ENCODE measurements around the gene SLC33A1. TPM values are rescaled to one million over a fixed set of nuclear protein-coding genes. Genes with fewer than 3 reads are reported as not detected.
"Not testable (repeated sequence)": the region's sequence is repeated elsewhere in the genome, so short reads cannot be mapped to it uniquely, and the experiment has no call there.

Gene SLC33A1
- polyA plus RNA-seq, 3 donors, result 9.7 to 19.1 (median 15.0) TPM

GRCh38 chr3:155843569-155843968, 10.7 kb downstream of the SLC33A1 start:
- H4K20me1 ChIP-seq (ENCODE audit: insufficient read depth, low read length), result peaks cover 36% of the 10 kb centered on the region
- peaks cover 0 to 12% of the 10 kb centered on the region in 2 donors for H3K36me3 ChIP-seq (replicated peaks in 1 of 2; ENCODE audit: control insufficient read depth in 1 of 2, insufficient read depth in 2 of 2, low read length in 2 of 2)
- H3K4me3 Mint-ChIP-seq, result no peak overlapping the region
- WGBS (ENCODE audit: insufficient coverage), result no CpG with 5 or more reads among the region's 1 CpG
- H3K27ac ChIP-seq (ENCODE audit: low read depth in 1 of 2, low read length in 2 of 2), result no peak overlapping the region
- TF ChIP-seq CTCF (IDR thresholded peaks at IDR 0.05), result no peak
- peaks cover 56% of the 10 kb centered on the region for H3K79me2 ChIP-seq (ENCODE audit: insufficient read depth, low read length)
- H3K36me3 Mint-ChIP-seq, result peaks cover 8 to 28% of the 10 kb centered on the region in 2 donors
- no peak overlapping the region for H3K4me2 ChIP-seq (replicated peaks; ENCODE audit: extremely low read depth, low read length, poor library complexity, severe bottlenecking)
- H3K4me1 ChIP-seq (ENCODE audit: control insufficient read depth in 1 of 2, insufficient read depth in 2 of 2, low read length in 2 of 2), result peaks cover 0 to 4% of the 10 kb centered on the region in 2 donors
- intact Hi-C loops (cut with micrococcal nuclease), result no loop called here
- peaks cover 24% of the 10 kb centered on the region for H3K4me1 Mint-ChIP-seq
- H3K9me3 Mint-ChIP-seq, result no peaks in the 10 kb centered on the region
- H3K9ac ChIP-seq (ENCODE audit: insufficient read depth, low read length, poor library complexity, severe bottlenecking), result no peak overlapping the region
- DNase-seq, result no peak
- H3K4me3 ChIP-seq (replicated peaks in 1 of 3; ENCODE audit: low read depth in 2 of 3, low read length in 3 of 3), result no peak overlapping the region
- H3K27ac Mint-ChIP-seq, result no peak overlapping the region
- no peaks in the 10 kb centered on the region for H3K27me3 ChIP-seq (ENCODE audit: control insufficient read depth in 2 of 2, insufficient read depth in 2 of 2, low read length in 2 of 2)
- no peaks in the 10 kb centered on the region for H3K9me3 ChIP-seq (replicated peaks in 1 of 2; ENCODE audit: control insufficient read depth in 1 of 2, insufficient read depth in 1 of 2, low read length in 2 of 2)
- no peak overlapping the region for H2AFZ ChIP-seq (ENCODE audit: insufficient read depth, low read depth, low read length, poor library complexity, severe bottlenecking)
- no peaks in the 10 kb centered on the region for H3K27me3 Mint-ChIP-seq (ENCODE audit: low read depth in 3 of 3)

GRCh38 chr3:155835341-155836071, 18.7 kb downstream of the SLC33A1 start:
- Mint-ChIP-seq H3K4me3 (no peak overlapping the region), H3K36me3 (peaks cover 19 to 27% of the 10 kb centered on the region in 2 donors), H3K9me3 (peaks cover 0 to 2% (median 0%) of the 10 kb centered on the region in 7 donors), H3K27ac (no peak overlapping the region), H3K4me1 (peaks cover 11% of the 10 kb centered on the region), H3K27me3 (ENCODE audit: low read depth in 3 of 3) (no peaks in the 10 kb centered on the region)
- Histone ChIP-seq H3K27ac (ENCODE audit: low read depth in 1 of 2, low read length in 2 of 2) (no peak overlapping the region), H3K27me3 (ENCODE audit: control insufficient read depth in 2 of 2, insufficient read depth in 2 of 2, low read length in 2 of 2) (no peaks in the 10 kb centered on the region), H3K9me3 (replicated peaks in 1 of 2; ENCODE audit: control insufficient read depth in 1 of 2, insufficient read depth in 1 of 2, low read length in 2 of 2) (no peaks in the 10 kb centered on the region), H4K20me1 (ENCODE audit: insufficient read depth, low read length) (no peaks in the 10 kb centered on the region), H3K4me1 (ENCODE audit: control insufficient read depth in 1 of 2, insufficient read depth in 2 of 2, low read length in 2 of 2) (peaks cover 11 to 12% of the 10 kb centered on the region in 2 donors), H3K4me3 (replicated peaks in 1 of 3; ENCODE audit: low read depth in 2 of 3, low read length in 3 of 3) (no peak overlapping the region), H3K79me2 (ENCODE audit: insufficient read depth, low read length) (peaks cover 23% of the 10 kb centered on the region), H2AFZ (ENCODE audit: insufficient read depth, low read depth, low read length, poor library complexity, severe bottlenecking) (no peak overlapping the region), H3K4me2 (replicated peaks; ENCODE audit: extremely low read depth, low read length, poor library complexity, severe bottlenecking) (no peak overlapping the region), H3K9ac (ENCODE audit: insufficient read depth, low read length, poor library complexity, severe bottlenecking) (no peak overlapping the region), H3K36me3 (replicated peaks in 1 of 2; ENCODE audit: control insufficient read depth in 1 of 2, insufficient read depth in 2 of 2, low read length in 2 of 2) (peaks cover 4 to 30% of the 10 kb centered on the region in 2 donors)
- TF ChIP-seq CTCF (IDR thresholded peaks at IDR 0.05), result no peak
- intact Hi-C loops (cut with micrococcal nuclease), result no loop called here
- DNase-seq, result no peak
- 94% methylated on average over 5 of the region's 9 CpGs for WGBS (ENCODE audit: insufficient coverage)

GRCh38 chr3:155828490-155829098, 25.6 kb downstream of the SLC33A1 start:
- H4K20me1 ChIP-seq (ENCODE audit: insufficient read depth, low read length); H3K9ac ChIP-seq (ENCODE audit: insufficient read depth, low read length, poor library complexity, severe bottlenecking); H3K4me3 Mint-ChIP-seq; H3K27me3 ChIP-seq (ENCODE audit: control insufficient read depth in 2 of 2, insufficient read depth in 2 of 2, low read length in 2 of 2); H3K4me2 ChIP-seq (replicated peaks; ENCODE audit: extremely low read depth, low read length, poor library complexity, severe bottlenecking); H3K4me3 ChIP-seq (replicated peaks in 1 of 3; ENCODE audit: low read depth in 2 of 3, low read length in 3 of 3); H2AFZ ChIP-seq (ENCODE audit: insufficient read depth, low read depth, low read length, poor library complexity, severe bottlenecking); intact Hi-C loops (cut with micrococcal nuclease); H3K9me3 ChIP-seq (replicated peaks in 1 of 2; ENCODE audit: control insufficient read depth in 1 of 2, insufficient read depth in 1 of 2, low read length in 2 of 2); DNase-seq; H3K9me3 Mint-ChIP-seq; H3K27me3 Mint-ChIP-seq (ENCODE audit: low read depth in 3 of 3); H3K27ac ChIP-seq (ENCODE audit: low read depth in 1 of 2, low read length in 2 of 2): not testable (repeated sequence)
- H3K27ac Mint-ChIP-seq, result peak overlapping the region in 1 of 7 donors; percentile 9
- 100% methylated on average over 1 of the region's 13 CpGs for WGBS (ENCODE audit: insufficient coverage)
- peaks cover 33 to 38% of the 10 kb centered on the region in 2 donors for H3K36me3 Mint-ChIP-seq
- Histone ChIP-seq H3K36me3 (replicated peaks in 1 of 2; ENCODE audit: control insufficient read depth in 1 of 2, insufficient read depth in 2 of 2, low read length in 2 of 2) (peaks cover 31 to 61% of the 10 kb centered on the region in 2 donors), H3K79me2 (ENCODE audit: insufficient read depth, low read length) (peaks cover 14% of the 10 kb centered on the region), H3K4me1 (ENCODE audit: control insufficient read depth in 1 of 2, insufficient read depth in 2 of 2, low read length in 2 of 2) (peaks cover 11 to 12% of the 10 kb centered on the region in 2 donors)
- H3K4me1 Mint-ChIP-seq, result peaks cover 11% of the 10 kb centered on the region
